A673 (cell line): ENCODE measurements around the gene LRRC27. TPM values are rescaled to one million over a fixed set of nuclear protein-coding genes. Genes with fewer than 3 reads are reported as not detected.
A peak's percentile ranks its signal among the peaks of the same experiment; 100 is the strongest.
"Not testable (repeated sequence)": the region's sequence is repeated elsewhere in the genome, so short reads cannot be mapped to it uniquely, and the experiment has no call there.

Experiments used
- BruUV-seq: library from RNA; stranded (reverse); fragments of 400-500 nt; replicated peaks from 2 replicates; lab custom pipeline; 2021; lab: Mats Ljungman, UMichigan
- CTCF ChIA-PET: fragments of 300-600 bp; sonication (Branson Sonifier 250); formaldehyde crosslinking; loops from one replicate; lab custom pipeline; 2022; ENCODE audit warnings: antibody characterized with exemption; lab: Charles Lee
- POLR2A ChIA-PET: fragments of 300-600 bp; sonication (Branson Sonifier 250); formaldehyde crosslinking; loops from one replicate; lab custom pipeline; 2022; ENCODE audit warnings: antibody characterized with exemption; ENCODE audit not compliant: low non-redundant PET; lab: Charles Lee
- DNase-seq: peaks from one replicate; pipeline ENCODE4 v3.0.0-alpha.2; 2015; ENCODE audit warnings: low spot score
- H3K27ac ChIP-seq: fragments of 200-600 bp; sonication (generic); 2 replicates; pipeline ENCODE4 v1.5.1; 2016; ENCODE audit warnings: mixed run types, low read depth, mild to moderate bottlenecking, mixed read lengths, antibody characterized with exemption, low read length; ENCODE audit not compliant: poor library complexity, severe bottlenecking
- H3K27me3 ChIP-seq: fragments of 200-600 bp; sonication (generic); replicated peaks from 2 replicates; pipeline ENCODE4 v1.6.1; 2017; ENCODE audit warnings: mixed run types, low read depth, mild to moderate bottlenecking, mixed read lengths, antibody characterized with exemption, low read length; ENCODE audit not compliant: insufficient read depth, poor library complexity
- H3K36me3 ChIP-seq: fragments of 200-600 bp; sonication (generic); 2 replicates; pipeline ENCODE4 v1.6.1; 2016; ENCODE audit warnings: mixed run types, mild to moderate bottlenecking, mixed read lengths, antibody characterized with exemption, low read length; ENCODE audit not compliant: insufficient read depth, poor library complexity, severe bottlenecking
- H3K4me1 ChIP-seq: fragments of 200-600 bp; sonication (generic); 2 replicates; pipeline ENCODE4 v1.6.1; 2017; ENCODE audit warnings: mixed run types, mild to moderate bottlenecking, mixed read lengths, antibody characterized with exemption, low read length; ENCODE audit not compliant: insufficient read depth, poor library complexity, severe bottlenecking
- H3K4me3 ChIP-seq: fragments of 200-600 bp; sonication (generic); 2 replicates; pipeline ENCODE4 v1.5.1; 2016; ENCODE audit warnings: low read depth, mixed run types, mild to moderate bottlenecking, mixed read lengths, low read length; ENCODE audit not compliant: poor library complexity, severe bottlenecking
- H3K9me3 ChIP-seq: fragments of 200-600 bp; sonication (generic); 2 replicates; pipeline ENCODE4 v1.6.1; 2016; ENCODE audit warnings: mixed run types, low read depth, mild to moderate bottlenecking, mixed read lengths, antibody characterized with exemption, low read length; ENCODE audit not compliant: poor library complexity, severe bottlenecking
- CTCF ChIP-seq: fragments of 300-800, 200-600 bp; sonication (generic); conservative IDR thresholded peaks from 2 replicates; pipeline ENCODE4 v1.5.1; 2017; ENCODE audit warnings: low read depth, mild to moderate bottlenecking, antibody characterized with exemption, low read length, moderate library complexity, mixed read lengths
- EZH2 ChIP-seq: fragments of 200-600 bp; sonication (generic); IDR thresholded peaks from 2 replicates; pipeline ENCODE4 v1.6.1; 2017; ENCODE audit warnings: borderline replicate concordance, low read depth, mild to moderate bottlenecking, mixed read lengths, antibody characterized with exemption, low read length; ENCODE audit not compliant: poor library complexity, severe bottlenecking
- intact Hi-C: fragments of 100-400 bp; cut with micrococcal nuclease; formaldehyde crosslinking; loops from one replicate; pipeline ENCODE4 v1.10.0; 2022; ENCODE audit not compliant: unreplicated experiment
- total RNA-seq: library from RNA; stranded (reverse); gene quantifications from 2 replicates; pipeline ENCODE4 v1.2.3, GENCODE V29; 2021

LRRC27 gene
- total RNA-seq, 1 experiment from 2014 or later: 11.5 TPM

- BruUV-seq, POLR2A ChIA-PET, H3K4me3 ChIP-seq, H3K36me3 ChIP-seq, H3K27ac ChIP-seq, H3K4me1 ChIP-seq, CTCF ChIA-PET, H3K9me3 ChIP-seq, H3K27me3 ChIP-seq: not testable (repeated sequence)
- intact Hi-C loops: loop anchor here (1.0 kb wide), 1 partner anchor 129 kb away; no protein-coding TSS in a partner anchor
- peak; percentile 81 for TF ChIP-seq CTCF
- DNase-seq: peak; percentile 62
Measured at GRCh38 chr10:132352462-132353308, 20.7 kb downstream of the LRRC27 start.

- ChIA-PET POLR2A (no interaction called here), CTCF (no interaction called here)
- no peak overlapping the region for H3K27ac ChIP-seq
- no peaks in the 10 kb centered on the region for H3K9me3 ChIP-seq
- no peak for DNase-seq
- BruUV-seq: no TSS peak
- H3K27me3 ChIP-seq: no peaks in the 10 kb centered on the region
- no peaks in the 10 kb centered on the region for H3K4me1 ChIP-seq
- H3K36me3 ChIP-seq: no peaks in the 10 kb centered on the region
- no peak for TF ChIP-seq EZH2
- no peak for TF ChIP-seq CTCF
- intact Hi-C loops: no loop called here
- H3K4me3 ChIP-seq: no peak overlapping the region
Measured at GRCh38 chr10:132353456-132354355, 21.7 kb downstream of the LRRC27 start.

GRCh38 chr10:132354356-132355094 lies 22.5 kb downstream of the LRRC27 start:
- H3K36me3 ChIP-seq: no peaks in the 10 kb centered on the region
- no peak for TF ChIP-seq EZH2
- TF ChIP-seq CTCF: no peak
- intact Hi-C loops: no loop called here
- no peak for DNase-seq
- no peaks in the 10 kb centered on the region for H3K27me3 ChIP-seq
- no peak overlapping the region for H3K27ac ChIP-seq
- BruUV-seq: no TSS peak
- no peaks in the 10 kb centered on the region for H3K9me3 ChIP-seq
- no peaks in the 10 kb centered on the region for H3K4me1 ChIP-seq
- ChIA-PET CTCF (no interaction called here), POLR2A (no interaction called here)
- no peak overlapping the region for H3K4me3 ChIP-seq
